Endothelial cell of umbilical vein (primary cell): Measurements from ENCODE around the gene LRRC8C.

Source experiments
- CTCF ChIP-seq, 2 donors: IDR thresholded peaks; 1 replicate in 1 of 2; 2 replicates in 1 of 2; pipeline ENCODE4 v1.5.1; 2011; ENCODE audit warnings: low read length in 2 of 2, mild to moderate bottlenecking in 2 of 2, moderate library complexity in 2 of 2, control low read depth in 1 of 2, inconsistent platforms in 1 of 2, low read depth in 1 of 2; ENCODE audit not compliant: insufficient read depth in 1 of 2; ENCODE audit errors: extremely low read depth in 1 of 2
- POLR2A ChIP-seq: IDR thresholded peaks from 2 replicates; pipeline ENCODE4 v1.6.1; 2012; ENCODE audit warnings: low read depth, mild to moderate bottlenecking, control low read depth, low read length

GRCh38 chr1:89704014-89704413 lies 71.1 kb downstream of the LRRC8C start:
- TF ChIP-seq POLR2A, result no peak
- TF ChIP-seq CTCF (IDR thresholded peaks at IDR 0.05; ENCODE audit: extremely low read depth in 1 of 2, insufficient read depth in 1 of 2, low read depth in 1 of 2, low read length in 2 of 2), result no peak
